ENCODE data around the gene LOXL4.

LOXL4 gene

DNA sequence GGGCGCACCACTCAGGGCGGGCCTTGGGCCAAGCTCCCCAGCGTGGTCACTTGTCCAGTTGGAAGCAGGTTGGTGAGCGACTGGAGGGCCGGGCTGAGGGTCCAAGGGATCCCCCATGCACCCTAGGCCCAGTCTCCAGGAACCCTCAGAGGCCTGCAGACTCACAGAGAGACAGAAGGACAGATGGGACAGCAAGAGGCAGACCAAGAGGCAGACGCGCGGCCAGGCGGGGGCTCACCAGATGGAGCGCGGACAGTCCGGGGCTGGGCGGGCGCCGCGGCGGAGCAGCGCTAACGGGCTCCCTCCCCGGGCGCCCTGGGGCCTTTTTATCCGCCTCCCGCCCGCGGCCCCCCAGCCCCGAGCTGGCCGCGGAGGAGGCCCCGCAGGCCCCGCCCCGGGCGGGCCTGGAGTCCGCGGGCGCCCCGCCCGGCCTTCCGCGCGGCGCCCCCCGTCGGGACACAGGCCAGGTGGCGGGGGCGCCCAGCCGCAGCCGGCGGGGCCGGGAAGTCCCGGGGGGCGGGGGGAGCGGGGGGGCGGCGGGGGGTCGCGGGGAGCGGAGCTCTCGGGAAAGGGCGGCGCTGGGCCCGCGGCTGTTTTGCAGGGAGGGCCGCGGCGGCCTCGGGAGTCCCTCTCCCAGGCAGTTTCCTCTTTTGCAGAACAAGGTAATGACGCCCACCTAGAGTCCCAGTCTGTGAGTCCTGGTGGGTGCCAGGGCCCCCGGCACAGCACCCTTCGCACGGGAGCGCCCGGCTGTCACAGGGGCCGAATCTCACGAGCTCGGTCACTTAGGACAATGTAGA lies at the start of gene LOXL4:
Gene LOXL4 (minus strand): TSS at position 301 of the 800 bp plus-strand sequence. CDS start 5,175 bp downstream, outside the sequence.
- H3K4me1 ChIP-seq (ENCODE audit: control insufficient read depth in 1 of 2, insufficient read depth in 2 of 2, low read length in 2 of 2): peaks cover 0 to 13% of the 10 kb centered on the region in 2 donors
- H3K9me3 ChIP-seq (ENCODE audit: control insufficient read depth in 1 of 2, low read length in 2 of 2): no peaks in the 10 kb centered on the region
- peak within 1 kb of the TSS; percentile 42 for H3K27ac ChIP-seq (ENCODE audit: low read depth, low read length)
- H3K36me3 ChIP-seq (ENCODE audit: control insufficient read depth in 1 of 2, insufficient read depth in 2 of 2, low read length in 2 of 2): no peaks in the 10 kb centered on the region
- H3K27me3 ChIP-seq (ENCODE audit: control insufficient read depth in 1 of 2, insufficient read depth in 2 of 2, low read length in 2 of 2): peaks cover 28 to 40% of the 10 kb centered on the region in 2 donors
- peak within 1 kb of the TSS; percentile 52 to 60 for H3K4me3 ChIP-seq (ENCODE audit: low read depth in 1 of 2, low read length in 2 of 2)
- H3K9ac ChIP-seq (ENCODE audit: low read depth in 1 of 2, low read length in 2 of 2): peak within 1 kb of the TSS; percentile 43

DNA sequence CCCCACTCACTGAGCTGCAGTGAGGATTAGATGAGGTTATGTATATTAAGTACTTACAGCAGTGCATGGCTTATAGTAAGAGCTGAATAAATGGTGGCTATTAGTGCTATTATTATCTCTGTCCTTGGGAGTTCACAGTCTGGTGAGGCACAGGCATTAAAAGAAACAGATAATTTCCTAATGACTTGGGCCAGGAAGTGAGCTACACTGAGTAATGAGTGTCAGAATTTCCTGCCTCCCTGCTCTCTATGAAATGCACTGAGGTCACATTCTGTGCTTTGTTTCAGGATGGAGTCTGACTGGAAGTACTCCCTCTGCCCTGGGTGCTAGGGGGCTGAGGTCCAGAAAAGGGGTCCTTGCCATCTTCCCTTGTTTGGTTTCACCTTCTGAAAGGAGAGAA lies 48.7 kb upstream of the LOXL4 start:
- H3K9me3 ChIP-seq (ENCODE audit: control insufficient read depth in 1 of 2, low read length in 2 of 2): no peaks in the 10 kb centered on the region
- no peak overlapping the region for H3K27ac ChIP-seq (ENCODE audit: low read depth, low read length)
- H3K4me1 ChIP-seq (ENCODE audit: control insufficient read depth in 1 of 2, insufficient read depth in 2 of 2, low read length in 2 of 2): no peaks in the 10 kb centered on the region
- H3K9ac ChIP-seq (ENCODE audit: low read depth in 1 of 2, low read length in 2 of 2): no peak overlapping the region
- no peaks in the 10 kb centered on the region for H3K36me3 ChIP-seq (ENCODE audit: control insufficient read depth in 1 of 2, insufficient read depth in 2 of 2, low read length in 2 of 2)
- no peak overlapping the region for H3K4me3 ChIP-seq (ENCODE audit: low read depth in 1 of 2, low read length in 2 of 2)
- no peaks in the 10 kb centered on the region for H3K27me3 ChIP-seq (ENCODE audit: control insufficient read depth in 1 of 2, insufficient read depth in 2 of 2, low read length in 2 of 2)

DNA sequence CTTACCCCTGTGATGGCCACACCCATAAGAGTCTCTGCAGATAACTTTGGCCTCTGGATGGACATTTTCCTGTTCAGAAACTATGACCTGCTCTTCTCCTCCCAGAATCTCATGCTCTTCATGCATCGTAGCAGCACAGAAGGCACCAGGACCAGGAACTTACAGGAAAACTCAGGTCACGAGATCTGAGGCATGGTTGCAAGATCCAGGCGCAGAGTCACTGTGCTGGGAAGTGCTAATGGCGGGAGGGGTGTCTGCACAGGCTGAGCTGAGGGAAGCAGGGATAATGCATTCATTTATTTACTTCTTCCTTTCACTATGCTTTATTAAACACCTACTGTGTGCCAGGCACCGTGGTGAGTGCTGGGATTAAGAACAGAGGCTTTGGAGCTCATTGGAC lies 48.2 kb upstream of the LOXL4 start:
- Histone ChIP-seq H3K27me3 (ENCODE audit: control insufficient read depth in 1 of 2, insufficient read depth in 2 of 2, low read length in 2 of 2) (no peaks in the 10 kb centered on the region), H3K9ac (ENCODE audit: low read depth in 1 of 2, low read length in 2 of 2) (no peak overlapping the region), H3K4me3 (ENCODE audit: low read depth in 1 of 2, low read length in 2 of 2) (no peak overlapping the region), H3K27ac (ENCODE audit: low read depth, low read length) (no peak overlapping the region), H3K4me1 (ENCODE audit: control insufficient read depth in 1 of 2, insufficient read depth in 2 of 2, low read length in 2 of 2) (no peaks in the 10 kb centered on the region), H3K36me3 (ENCODE audit: control insufficient read depth in 1 of 2, insufficient read depth in 2 of 2, low read length in 2 of 2) (no peaks in the 10 kb centered on the region), H3K9me3 (ENCODE audit: control insufficient read depth in 1 of 2, low read length in 2 of 2) (no peaks in the 10 kb centered on the region)

GRCh38 chr10:98314532-98315284 lies 46.7 kb upstream of the LOXL4 start:
- H3K4me3 ChIP-seq (ENCODE audit: low read depth in 1 of 2, low read length in 2 of 2): no peak overlapping the region
- no peaks in the 10 kb centered on the region for H3K4me1 ChIP-seq (ENCODE audit: control insufficient read depth in 1 of 2, insufficient read depth in 2 of 2, low read length in 2 of 2)
- no peak overlapping the region for H3K9ac ChIP-seq (ENCODE audit: low read depth in 1 of 2, low read length in 2 of 2)
- no peak overlapping the region for H3K27ac ChIP-seq (ENCODE audit: low read depth, low read length)
- no peaks in the 10 kb centered on the region for H3K36me3 ChIP-seq (ENCODE audit: control insufficient read depth in 1 of 2, insufficient read depth in 2 of 2, low read length in 2 of 2)
- no peaks in the 10 kb centered on the region for H3K27me3 ChIP-seq (ENCODE audit: control insufficient read depth in 1 of 2, insufficient read depth in 2 of 2, low read length in 2 of 2)
- H3K9me3 ChIP-seq (ENCODE audit: control insufficient read depth in 1 of 2, low read length in 2 of 2): no peaks in the 10 kb centered on the region

GRCh38 chr10:98313598-98313997 lies 45.6 kb upstream of the LOXL4 start:
- H3K9ac ChIP-seq (ENCODE audit: low read depth in 1 of 2, low read length in 2 of 2): no peak overlapping the region
- H3K9me3 ChIP-seq (ENCODE audit: control insufficient read depth in 1 of 2, low read length in 2 of 2): no peaks in the 10 kb centered on the region
- no peak overlapping the region for H3K27ac ChIP-seq (ENCODE audit: low read depth, low read length)
- no peaks in the 10 kb centered on the region for H3K36me3 ChIP-seq (ENCODE audit: control insufficient read depth in 1 of 2, insufficient read depth in 2 of 2, low read length in 2 of 2)
- no peak overlapping the region for H3K4me3 ChIP-seq (ENCODE audit: low read depth in 1 of 2, low read length in 2 of 2)
- H3K4me1 ChIP-seq (ENCODE audit: control insufficient read depth in 1 of 2, insufficient read depth in 2 of 2, low read length in 2 of 2): no peaks in the 10 kb centered on the region
- peaks cover 4 to 8% of the 10 kb centered on the region in 2 donors for H3K27me3 ChIP-seq (ENCODE audit: control insufficient read depth in 1 of 2, insufficient read depth in 2 of 2, low read length in 2 of 2)

DNA sequence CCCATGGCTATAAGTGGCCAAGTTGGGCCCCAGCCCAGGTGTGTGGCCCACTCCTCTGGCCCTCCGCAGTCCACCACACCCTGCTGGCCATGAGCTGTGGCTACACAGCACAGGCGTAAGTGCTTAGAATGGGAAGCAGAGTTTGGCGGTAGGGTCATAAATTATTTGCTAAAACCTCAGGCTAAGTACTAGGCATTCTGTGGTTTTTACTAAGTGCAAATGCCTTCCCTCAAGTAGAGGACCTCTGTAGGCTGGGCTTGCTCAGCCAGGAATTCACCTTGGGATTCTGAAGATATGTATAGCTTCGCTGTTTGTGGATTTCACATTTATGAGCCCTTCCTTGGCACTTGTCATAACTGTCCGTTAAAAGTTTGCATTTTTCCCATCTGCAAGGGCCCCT lies 44.8 kb upstream of the LOXL4 start:
- H3K4me3 ChIP-seq (ENCODE audit: low read depth in 1 of 2, low read length in 2 of 2): no peak overlapping the region
- no peaks in the 10 kb centered on the region for H3K36me3 ChIP-seq (ENCODE audit: control insufficient read depth in 1 of 2, insufficient read depth in 2 of 2, low read length in 2 of 2)

DNA sequence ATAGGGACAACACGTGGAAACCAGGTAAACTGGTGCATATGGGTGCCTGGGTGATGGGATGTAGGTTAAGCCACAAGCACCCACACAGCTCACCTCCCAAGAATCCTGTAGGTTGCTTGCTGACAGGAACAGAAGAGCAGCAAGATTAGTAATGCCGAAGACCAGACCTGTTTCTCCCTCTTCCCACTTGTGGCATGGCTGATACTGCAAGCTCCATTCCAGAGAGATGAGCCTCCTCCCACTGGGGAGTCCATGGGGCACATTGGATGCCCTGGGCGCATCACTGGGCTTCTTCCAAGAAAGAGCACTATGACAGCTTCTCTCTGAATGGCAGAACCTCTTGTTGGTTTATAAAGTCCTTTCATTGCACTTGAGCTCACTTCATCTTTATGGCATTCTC lies 44.4 kb upstream of the LOXL4 start:
- Histone ChIP-seq H3K4me3 (ENCODE audit: low read depth in 1 of 2, low read length in 2 of 2) (no peak overlapping the region), H3K4me1 (ENCODE audit: control insufficient read depth in 1 of 2, insufficient read depth in 2 of 2, low read length in 2 of 2) (no peaks in the 10 kb centered on the region), H3K27me3 (ENCODE audit: control insufficient read depth in 1 of 2, insufficient read depth in 2 of 2, low read length in 2 of 2) (peaks cover 4 to 13% of the 10 kb centered on the region in 2 donors), H3K9ac (ENCODE audit: low read depth in 1 of 2, low read length in 2 of 2) (no peak overlapping the region), H3K36me3 (ENCODE audit: control insufficient read depth in 1 of 2, insufficient read depth in 2 of 2, low read length in 2 of 2) (no peaks in the 10 kb centered on the region), H3K27ac (ENCODE audit: low read depth, low read length) (no peak overlapping the region), H3K9me3 (ENCODE audit: control insufficient read depth in 1 of 2, low read length in 2 of 2) (no peaks in the 10 kb centered on the region)

More for the DNA sequence above, 44.8 kb upstream of the LOXL4 start:
- peaks cover 4 to 13% of the 10 kb centered on the region in 2 donors for H3K27me3 ChIP-seq (ENCODE audit: control insufficient read depth in 1 of 2, insufficient read depth in 2 of 2, low read length in 2 of 2)
- H3K9ac ChIP-seq (ENCODE audit: low read depth in 1 of 2, low read length in 2 of 2): no peak overlapping the region
- H3K27ac ChIP-seq (ENCODE audit: low read depth, low read length): no peak overlapping the region
- H3K4me1 ChIP-seq (ENCODE audit: control insufficient read depth in 1 of 2, insufficient read depth in 2 of 2, low read length in 2 of 2): no peaks in the 10 kb centered on the region
- no peaks in the 10 kb centered on the region for H3K9me3 ChIP-seq (ENCODE audit: control insufficient read depth in 1 of 2, low read length in 2 of 2)

GRCh38 chr10:98310701-98311100 lies 42.7 kb upstream of the LOXL4 start:
- Histone ChIP-seq H3K27ac (ENCODE audit: low read depth, low read length) (no peak overlapping the region), H3K36me3 (ENCODE audit: control insufficient read depth in 1 of 2, insufficient read depth in 2 of 2, low read length in 2 of 2) (no peaks in the 10 kb centered on the region), H3K27me3 (ENCODE audit: control insufficient read depth in 1 of 2, insufficient read depth in 2 of 2, low read length in 2 of 2) (peaks cover 4 to 13% of the 10 kb centered on the region in 2 donors), H3K9me3 (ENCODE audit: control insufficient read depth in 1 of 2, low read length in 2 of 2) (no peaks in the 10 kb centered on the region), H3K4me1 (ENCODE audit: control insufficient read depth in 1 of 2, insufficient read depth in 2 of 2, low read length in 2 of 2) (no peaks in the 10 kb centered on the region), H3K4me3 (ENCODE audit: low read depth in 1 of 2, low read length in 2 of 2) (no peak overlapping the region), H3K9ac (ENCODE audit: low read depth in 1 of 2, low read length in 2 of 2) (no peak overlapping the region)

- Histone ChIP-seq H3K4me1 (ENCODE audit: control insufficient read depth in 1 of 2, insufficient read depth in 2 of 2, low read length in 2 of 2) (no peaks in the 10 kb centered on the region), H3K9ac (ENCODE audit: low read depth in 1 of 2, low read length in 2 of 2) (no peak overlapping the region), H3K4me3 (ENCODE audit: low read depth in 1 of 2, low read length in 2 of 2) (peak overlapping the region; percentile 6 to 25), H3K9me3 (ENCODE audit: control insufficient read depth in 1 of 2, low read length in 2 of 2) (no peaks in the 10 kb centered on the region), H3K27ac (ENCODE audit: low read depth, low read length) (no peak overlapping the region), H3K36me3 (ENCODE audit: control insufficient read depth in 1 of 2, insufficient read depth in 2 of 2, low read length in 2 of 2) (no peaks in the 10 kb centered on the region), H3K27me3 (ENCODE audit: control insufficient read depth in 1 of 2, insufficient read depth in 2 of 2, low read length in 2 of 2) (peaks cover 4 to 13% of the 10 kb centered on the region in 2 donors)
Observed at GRCh38 chr10:98309366-98310355, 41.7 kb upstream of the LOXL4 start.

Measured in duodenal mucosa (tissue), 2 donors.